CD4-positive, alpha-beta memory T cell (primary cell): ENCODE data around the gene PTPRM. TPM values are rescaled to one million over a fixed set of nuclear protein-coding genes. Genes with fewer than 3 reads are reported as not detected.

Source experiments
- CTCF ChIA-PET: fragments of 350-600 bp; sonication (Branson Sonifier 250); formaldehyde crosslinking; loops from one replicate; lab custom pipeline; 2021; ENCODE audit warnings: inconsistent platforms; ENCODE audit not compliant: partially characterized antibody; lab: Charles Lee
- POLR2A ChIA-PET: fragments of 350-600 bp; sonication (Branson Sonifier 250); formaldehyde crosslinking; loops from one replicate; lab custom pipeline; 2021; ENCODE audit not compliant: partially characterized antibody; lab: Charles Lee
- DNase-seq, 5 donors: peaks; one replicate each; pipeline versions ENCODE4 v3.0.0 to v3.0.0-alpha.2; 2020 to 2022; ENCODE audit warnings: mixed read lengths in 1 of 5
- H3K27ac ChIP-seq: one replicate; pipeline ENCODE4 v1.7.0; 2013; ENCODE audit warnings: low read depth, low read length
- H3K27me3 ChIP-seq: 2 replicates; pipeline ENCODE4 v1.7.0; 2013; ENCODE audit warnings: mild to moderate bottlenecking, low read length, moderate library complexity; ENCODE audit not compliant: insufficient read depth
- H3K36me3 ChIP-seq: 2 replicates; pipeline ENCODE4 v1.7.0; 2013; ENCODE audit warnings: mild to moderate bottlenecking, low read length, moderate library complexity; ENCODE audit not compliant: insufficient read depth
- H3K4me1 ChIP-seq: 2 replicates; pipeline ENCODE4 v1.7.0; 2013; ENCODE audit warnings: mild to moderate bottlenecking, low read length, moderate library complexity; ENCODE audit not compliant: insufficient read depth
- H3K4me3 ChIP-seq, 2 donors: one replicate each; pipeline ENCODE4 v1.7.0; 2013; ENCODE audit warnings: low read length in 2 of 2, mild to moderate bottlenecking in 1 of 2
- H3K9me3 ChIP-seq, 2 donors: one replicate each; pipeline ENCODE4 v1.7.0; 2013; ENCODE audit warnings: low read length in 2 of 2, control low read depth in 1 of 2; ENCODE audit not compliant: control insufficient read depth in 1 of 2
- H3K27ac Mint-ChIP-seq, 7 donors: one replicate each; pipeline ENCODE4 v1.8.0; 2020 to 2021; ENCODE audit warnings: mixed read lengths in 7 of 7, mild to moderate bottlenecking in 6 of 7, inconsistent platforms in 3 of 7, moderate library complexity in 3 of 7
- H3K27me3 Mint-ChIP-seq, 2 donors: one replicate each; pipeline ENCODE4 v1.8.0; 2020 to 2021; ENCODE audit warnings: mixed read lengths in 2 of 2
- H3K36me3 Mint-ChIP-seq, 2 donors: one replicate each; pipeline ENCODE4 v1.8.0; 2020 to 2021; ENCODE audit warnings: mixed read lengths in 2 of 2, inconsistent platforms in 1 of 2, mild to moderate bottlenecking in 1 of 2
- H3K4me1 Mint-ChIP-seq, 4 donors: one replicate each; pipeline ENCODE4 v1.8.0; 2020 to 2021; ENCODE audit warnings: mixed read lengths in 4 of 4, mild to moderate bottlenecking in 1 of 4
- H3K4me3 Mint-ChIP-seq, 8 donors: one replicate each; pipeline ENCODE4 v1.8.0; 2020 to 2021; ENCODE audit warnings: mixed read lengths in 8 of 8, mild to moderate bottlenecking in 7 of 8, moderate library complexity in 6 of 8, inconsistent platforms in 3 of 8
- H3K9me3 Mint-ChIP-seq, 8 donors: one replicate each; pipeline ENCODE4 v1.8.0; 2020 to 2021; ENCODE audit warnings: mixed read lengths in 8 of 8, mild to moderate bottlenecking in 5 of 8, inconsistent platforms in 3 of 8, moderate library complexity in 1 of 8
- intact Hi-C: fragments of 100-400 bp; cut with micrococcal nuclease; formaldehyde crosslinking; loops from one replicate; pipeline ENCODE4 v1.15.1; 2023
- polyA plus RNA-seq, 2 donors: library from polyadenylated mRNA; unstranded; fragments of 300-500 nt; fragmentation: Illumina TruSeq; gene quantifications; one replicate each; pipeline ENCODE4 v1.2.3, GENCODE V29; 2021
- total RNA-seq, 2 experiments: library from RNA; stranded (reverse); gene quantifications; one replicate each; pipeline ENCODE4 v1.2.3, GENCODE V29; 2021

PTPRM gene
- total and polyA plus RNA-seq, 4 experiments from 2014 or later, result 6.7 to 20.1 (median 12.9) TPM

GRCh38 chr18:7990670-7991069 is 423.6 kb downstream of the PTPRM start:
- peaks cover 0 to 3% (median under 1%) of the 10 kb centered on the region in 4 donors for H3K4me1 Mint-ChIP-seq
- H3K36me3 ChIP-seq, result no peaks in the 10 kb centered on the region
- intact Hi-C loops, result no loop called here
- H3K4me3 ChIP-seq, result no peak overlapping the region
- CTCF ChIA-PET, result no interaction called here
- no peak overlapping the region for H3K27ac Mint-ChIP-seq
- H3K9me3 Mint-ChIP-seq, result peaks cover 3 to 44% (median 20%) of the 10 kb centered on the region in 8 donors
- no peak for DNase-seq
- POLR2A ChIA-PET, result no interaction called here
- no peaks in the 10 kb centered on the region for H3K4me1 ChIP-seq
- no peaks in the 10 kb centered on the region for H3K27me3 ChIP-seq
- H3K27me3 Mint-ChIP-seq, result no peaks in the 10 kb centered on the region
- peaks cover 0 to 4% of the 10 kb centered on the region in 2 donors for H3K36me3 Mint-ChIP-seq
- no peaks in the 10 kb centered on the region for H3K9me3 ChIP-seq
- H3K4me3 Mint-ChIP-seq, result no peak overlapping the region
- no peak overlapping the region for H3K27ac ChIP-seq

GRCh38 chr18:8001711-8002301 is 434.7 kb downstream of the PTPRM start:
- H3K4me3 ChIP-seq, result no peak overlapping the region
- no peaks in the 10 kb centered on the region for H3K4me1 ChIP-seq
- Mint-ChIP-seq H3K27me3 (no peaks in the 10 kb centered on the region), H3K4me1 (no peaks in the 10 kb centered on the region), H3K27ac (no peak overlapping the region), H3K4me3 (no peak overlapping the region), H3K36me3 (no peaks in the 10 kb centered on the region), H3K9me3 (peaks cover 0 to 4% (median 0%) of the 10 kb centered on the region in 8 donors)
- POLR2A ChIA-PET, result no interaction called here
- H3K36me3 ChIP-seq, result no peaks in the 10 kb centered on the region
- no peaks in the 10 kb centered on the region for H3K9me3 ChIP-seq
- DNase-seq, result no peak
- no peaks in the 10 kb centered on the region for H3K27me3 ChIP-seq
- no peak overlapping the region for H3K27ac ChIP-seq
- intact Hi-C loops, result no loop called here
- CTCF ChIA-PET, result no interaction called here

GRCh38 chr18:8003878-8004675 is 437.0 kb downstream of the PTPRM start:
- POLR2A ChIA-PET, result no interaction called here
- Mint-ChIP-seq H3K36me3 (no peaks in the 10 kb centered on the region), H3K9me3 (peaks cover 0 to 4% (median 0%) of the 10 kb centered on the region in 8 donors), H3K27ac (no peak overlapping the region), H3K4me1 (peaks cover 0 to 3% (median under 1%) of the 10 kb centered on the region in 4 donors), H3K27me3 (no peaks in the 10 kb centered on the region), H3K4me3 (no peak overlapping the region)
- Histone ChIP-seq H3K27me3 (no peaks in the 10 kb centered on the region), H3K4me1 (no peaks in the 10 kb centered on the region), H3K27ac (no peak overlapping the region), H3K9me3 (no peaks in the 10 kb centered on the region), H3K36me3 (no peaks in the 10 kb centered on the region), H3K4me3 (no peak overlapping the region)
- DNase-seq, result no peak
- CTCF ChIA-PET, result no interaction called here
- intact Hi-C loops, result no loop called here

- ChIA-PET CTCF (no interaction called here), POLR2A (no interaction called here)
- no peaks in the 10 kb centered on the region for H3K27me3 ChIP-seq
- Mint-ChIP-seq H3K4me1 (peaks cover 0 to 3% (median under 1%) of the 10 kb centered on the region in 4 donors), H3K4me3 (no peak overlapping the region), H3K27ac (no peak overlapping the region), H3K9me3 (peaks cover 0 to 4% (median 0%) of the 10 kb centered on the region in 8 donors), H3K36me3 (no peaks in the 10 kb centered on the region), H3K27me3 (no peaks in the 10 kb centered on the region)
- no peaks in the 10 kb centered on the region for H3K9me3 ChIP-seq
- no peak overlapping the region for H3K4me3 ChIP-seq
- no peak overlapping the region for H3K27ac ChIP-seq
- intact Hi-C loops, result no loop called here
- DNase-seq, result no peak
- H3K36me3 ChIP-seq, result no peaks in the 10 kb centered on the region
- no peaks in the 10 kb centered on the region for H3K4me1 ChIP-seq
These were observed 437.7 kb downstream of the PTPRM start for GRCh38 chr18:8004792-8005191.

GRCh38 chr18:8005870-8006569 is 438.9 kb downstream of the PTPRM start:
- no peak for DNase-seq
- no peak overlapping the region for H3K27ac Mint-ChIP-seq
- Histone ChIP-seq H3K27me3 (no peaks in the 10 kb centered on the region), H3K36me3 (no peaks in the 10 kb centered on the region), H3K9me3 (no peaks in the 10 kb centered on the region), H3K4me1 (no peaks in the 10 kb centered on the region), H3K4me3 (no peak overlapping the region), H3K27ac (no peak overlapping the region)
- CTCF ChIA-PET, result no interaction called here
- H3K4me3 Mint-ChIP-seq, result no peak overlapping the region
- peaks cover 0 to 4% (median 0%) of the 10 kb centered on the region in 8 donors for H3K9me3 Mint-ChIP-seq
- intact Hi-C loops, result no loop called here
- POLR2A ChIA-PET, result no interaction called here
- H3K27me3 Mint-ChIP-seq, result no peaks in the 10 kb centered on the region
- H3K36me3 Mint-ChIP-seq, result no peaks in the 10 kb centered on the region
- peaks cover 0 to 3% (median under 1%) of the 10 kb centered on the region in 4 donors for H3K4me1 Mint-ChIP-seq

- Mint-ChIP-seq H3K27me3 (no peaks in the 10 kb centered on the region), H3K27ac (no peak overlapping the region), H3K4me1 (peaks cover 0 to 3% (median under 1%) of the 10 kb centered on the region in 4 donors), H3K36me3 (no peaks in the 10 kb centered on the region), H3K4me3 (no peak overlapping the region), H3K9me3 (peaks cover 0 to 2% (median 0%) of the 10 kb centered on the region in 8 donors)
- ChIA-PET POLR2A (no interaction called here), CTCF (no interaction called here)
- Histone ChIP-seq H3K27ac (no peak overlapping the region), H3K9me3 (no peaks in the 10 kb centered on the region), H3K4me3 (no peak overlapping the region), H3K27me3 (no peaks in the 10 kb centered on the region), H3K4me1 (no peaks in the 10 kb centered on the region), H3K36me3 (no peaks in the 10 kb centered on the region)
- no peak for DNase-seq
- intact Hi-C loops, result no loop called here
These were observed 439.9 kb downstream of the PTPRM start for GRCh38 chr18:8006979-8007378.

- no peak for DNase-seq
- Mint-ChIP-seq H3K9me3 (peaks cover 0 to 2% (median 0%) of the 10 kb centered on the region in 8 donors), H3K27me3 (no peaks in the 10 kb centered on the region), H3K4me1 (peaks cover 0 to 3% (median under 1%) of the 10 kb centered on the region in 4 donors), H3K36me3 (no peaks in the 10 kb centered on the region), H3K4me3 (no peak overlapping the region), H3K27ac (peak overlapping the region in 1 of 7 donors; percentile 52)
- no peak overlapping the region for H3K4me3 ChIP-seq
- no peaks in the 10 kb centered on the region for H3K4me1 ChIP-seq
- CTCF ChIA-PET, result no interaction called here
- intact Hi-C loops, result no loop called here
- no peaks in the 10 kb centered on the region for H3K9me3 ChIP-seq
- H3K27me3 ChIP-seq, result no peaks in the 10 kb centered on the region
- POLR2A ChIA-PET, result no interaction called here
- no peaks in the 10 kb centered on the region for H3K36me3 ChIP-seq
- H3K27ac ChIP-seq, result no peak overlapping the region
These were observed 440.9 kb downstream of the PTPRM start for GRCh38 chr18:8008033-8008432.
